ENCODE measurements around the gene APBB2.

APBB2 gene

DNA sequence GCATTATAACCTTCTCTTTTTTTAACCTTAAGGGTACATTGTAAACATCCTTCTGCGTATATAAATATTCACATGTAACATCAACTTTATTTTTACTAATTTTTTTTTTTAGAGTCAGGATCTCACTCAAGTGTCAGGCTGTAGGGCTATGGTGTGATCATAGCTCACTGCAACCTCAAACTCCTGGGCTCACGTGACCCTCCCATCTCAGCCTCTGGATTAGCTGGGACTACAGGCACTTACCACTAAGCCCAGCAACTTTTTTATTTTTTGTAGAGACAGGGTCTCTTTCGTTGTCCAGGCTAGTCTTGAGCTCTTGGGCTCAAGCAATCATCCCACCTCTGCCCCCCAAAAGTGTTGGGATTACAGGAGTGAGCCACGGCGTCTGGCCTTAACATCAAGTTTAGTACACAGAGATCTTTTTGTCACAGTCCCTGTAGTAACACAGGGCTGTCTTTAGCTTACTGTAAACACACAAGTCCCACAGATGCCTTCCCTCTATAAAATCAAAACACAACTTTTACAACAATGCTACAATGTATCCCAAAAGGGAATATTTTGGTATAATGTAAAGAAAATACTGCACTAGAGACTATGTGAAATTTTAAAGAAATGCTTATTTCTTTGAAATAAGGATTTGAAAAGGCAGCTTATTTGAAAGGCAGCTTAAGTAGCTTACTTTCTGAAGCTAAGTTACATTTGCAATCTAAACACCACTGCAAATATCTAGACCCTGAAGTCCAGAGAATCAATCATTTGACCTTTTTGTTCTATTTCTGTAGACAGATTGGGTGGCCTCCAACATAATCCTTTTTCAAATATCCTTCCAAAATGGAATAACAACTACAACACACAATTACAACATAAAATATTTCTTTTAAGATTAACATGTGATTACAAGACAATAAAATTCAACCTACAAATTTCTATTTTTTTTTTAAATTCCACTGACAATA is 116.0 kb downstream of the APBB2 start:
- TF ChIP-seq, protein P1, sequence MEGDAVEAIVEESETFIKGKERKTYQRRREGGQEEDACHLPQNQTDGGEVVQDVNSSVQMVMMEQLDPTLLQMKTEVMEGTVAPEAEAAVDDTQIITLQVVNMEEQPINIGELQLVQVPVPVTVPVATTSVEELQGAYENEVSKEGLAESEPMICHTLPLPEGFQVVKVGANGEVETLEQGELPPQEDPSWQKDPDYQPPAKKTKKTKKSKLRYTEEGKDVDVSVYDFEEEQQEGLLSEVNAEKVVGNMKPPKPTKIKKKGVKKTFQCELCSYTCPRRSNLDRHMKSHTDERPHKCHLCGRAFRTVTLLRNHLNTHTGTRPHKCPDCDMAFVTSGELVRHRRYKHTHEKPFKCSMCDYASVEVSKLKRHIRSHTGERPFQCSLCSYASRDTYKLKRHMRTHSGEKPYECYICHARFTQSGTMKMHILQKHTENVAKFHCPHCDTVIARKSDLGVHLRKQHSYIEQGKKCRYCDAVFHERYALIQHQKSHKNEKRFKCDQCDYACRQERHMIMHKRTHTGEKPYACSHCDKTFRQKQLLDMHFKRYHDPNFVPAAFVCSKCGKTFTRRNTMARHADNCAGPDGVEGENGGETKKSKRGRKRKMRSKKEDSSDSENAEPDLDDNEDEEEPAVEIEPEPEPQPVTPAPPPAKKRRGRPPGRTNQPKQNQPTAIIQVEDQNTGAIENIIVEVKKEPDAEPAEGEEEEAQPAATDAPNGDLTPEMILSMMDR (conservative IDR thresholded peaks at IDR 0.05): no peak
- no peak overlapping the region for H3K27ac ChIP-seq

DNA sequence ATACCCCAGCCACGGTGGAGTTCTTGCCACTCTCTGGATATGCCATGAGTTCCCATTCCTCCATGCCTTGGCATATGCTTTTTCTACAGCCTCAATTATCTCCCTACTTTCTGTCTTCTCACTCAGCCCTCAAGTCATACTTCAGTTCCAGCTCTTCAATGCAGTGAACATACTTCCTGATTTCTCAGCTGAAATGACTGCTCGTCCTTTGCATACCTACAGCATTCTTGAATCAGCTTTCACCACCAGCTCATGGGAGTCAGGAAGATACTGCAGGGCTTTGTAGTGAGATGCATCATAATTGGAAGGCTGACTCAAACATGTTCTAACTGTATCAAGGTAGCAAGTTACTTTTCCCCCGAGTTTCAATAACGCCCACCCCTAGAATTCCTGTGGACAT is 118.4 kb downstream of the APBB2 start:
- TF ChIP-seq, protein P1 (conservative IDR thresholded peaks at IDR 0.05): no peak
- H3K27ac ChIP-seq: no peak overlapping the region

DNA sequence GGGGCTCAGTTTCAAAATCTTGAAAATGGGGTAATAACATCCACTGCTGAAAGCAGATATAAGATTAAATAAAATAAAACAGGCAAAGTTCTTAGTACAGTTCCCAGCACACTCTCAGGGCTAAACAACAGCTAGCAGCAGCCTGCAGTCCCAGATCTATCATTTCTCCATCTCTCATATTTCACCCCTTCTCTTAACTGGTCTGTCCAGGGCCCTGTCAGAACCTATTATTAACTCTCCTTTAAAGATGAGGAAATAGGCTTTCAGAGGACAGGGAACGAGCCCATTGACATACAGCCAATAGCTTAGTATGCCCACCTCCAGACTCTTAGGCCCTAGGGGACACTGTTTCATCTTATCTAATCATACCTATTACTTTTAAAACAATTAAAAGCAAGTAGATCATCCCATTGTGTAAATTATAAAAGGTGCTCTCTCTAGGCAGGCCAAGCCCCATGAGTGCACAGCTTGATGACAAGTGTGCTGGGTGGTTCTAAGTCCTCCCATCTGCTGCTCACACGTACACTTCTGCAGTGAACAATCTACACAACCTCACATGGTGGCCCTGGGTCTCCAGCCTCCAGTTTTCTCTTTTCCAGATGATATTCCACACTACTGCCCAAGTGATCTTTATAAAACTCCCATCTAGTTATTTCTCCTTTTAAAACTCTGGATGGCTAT is 119.0 kb downstream of the APBB2 start:
- TF ChIP-seq, protein P1 (conservative IDR thresholded peaks at IDR 0.05): no peak
- no peak overlapping the region for H3K27ac ChIP-seq

DNA sequence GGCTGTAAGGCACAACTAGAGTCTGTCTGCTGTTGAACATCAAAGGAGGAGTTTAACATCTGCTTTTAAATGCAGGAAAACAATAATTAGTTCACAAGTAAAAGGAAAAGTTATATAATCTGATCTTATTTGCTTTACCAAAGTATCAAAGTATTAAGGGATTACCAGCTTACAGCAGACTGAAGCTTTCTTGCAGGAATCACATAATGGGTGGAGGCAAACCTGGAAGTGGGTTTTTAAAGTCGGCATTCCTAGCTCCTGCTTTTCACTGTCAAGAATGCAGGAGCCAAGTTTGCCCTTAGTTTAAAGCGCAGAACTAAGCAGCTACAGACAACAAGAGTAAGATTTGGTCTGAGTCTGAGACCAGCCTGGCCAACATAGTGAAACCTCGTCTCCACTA is 122.2 kb downstream of the APBB2 start:
- TF ChIP-seq, protein P1 (conservative IDR thresholded peaks at IDR 0.05): no peak
- no peak overlapping the region for H3K27ac ChIP-seq

DNA sequence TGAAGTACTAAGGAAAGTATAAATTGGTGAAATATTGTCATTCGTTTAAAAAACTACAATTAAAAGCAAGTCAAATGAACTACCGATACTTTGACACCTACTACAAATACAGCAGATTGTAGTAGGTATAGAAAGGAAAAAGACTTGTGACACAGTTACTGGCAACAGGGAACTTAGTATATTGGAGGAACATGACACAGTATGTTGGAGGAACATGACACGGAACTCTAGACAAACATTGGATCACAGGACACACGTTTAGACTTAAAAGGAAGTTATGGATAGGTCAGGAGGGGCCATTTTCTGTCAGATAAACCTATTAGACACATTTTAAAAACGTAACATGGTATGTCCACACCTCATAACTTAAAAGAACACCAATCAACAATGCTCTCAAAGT is 132.5 kb downstream of the APBB2 start:
- TF ChIP-seq, protein P1 (conservative IDR thresholded peaks at IDR 0.05): no peak
- H3K27ac ChIP-seq: no peak overlapping the region

DNA sequence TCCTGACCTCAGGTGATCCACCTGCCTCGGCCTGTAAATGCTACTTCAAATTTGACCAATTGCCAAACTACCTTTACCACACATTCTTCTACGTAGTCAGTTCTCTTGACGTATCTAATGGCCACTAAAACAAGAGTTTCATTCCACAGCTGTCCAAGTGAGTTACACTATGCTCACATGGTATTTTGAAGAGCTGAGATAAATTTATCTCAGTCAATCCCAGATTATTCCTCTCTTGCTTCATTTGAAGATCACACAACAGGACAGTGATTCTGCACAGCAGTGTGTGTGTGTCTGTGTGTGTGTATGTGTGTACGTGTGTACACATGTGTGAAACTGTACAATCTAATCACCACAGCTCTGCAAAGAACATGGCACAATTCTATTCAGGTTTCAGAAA is 133.4 kb downstream of the APBB2 start:
- H3K27ac ChIP-seq: no peak overlapping the region
- TF ChIP-seq, protein P1 (conservative IDR thresholded peaks at IDR 0.05): no peak

DNA sequence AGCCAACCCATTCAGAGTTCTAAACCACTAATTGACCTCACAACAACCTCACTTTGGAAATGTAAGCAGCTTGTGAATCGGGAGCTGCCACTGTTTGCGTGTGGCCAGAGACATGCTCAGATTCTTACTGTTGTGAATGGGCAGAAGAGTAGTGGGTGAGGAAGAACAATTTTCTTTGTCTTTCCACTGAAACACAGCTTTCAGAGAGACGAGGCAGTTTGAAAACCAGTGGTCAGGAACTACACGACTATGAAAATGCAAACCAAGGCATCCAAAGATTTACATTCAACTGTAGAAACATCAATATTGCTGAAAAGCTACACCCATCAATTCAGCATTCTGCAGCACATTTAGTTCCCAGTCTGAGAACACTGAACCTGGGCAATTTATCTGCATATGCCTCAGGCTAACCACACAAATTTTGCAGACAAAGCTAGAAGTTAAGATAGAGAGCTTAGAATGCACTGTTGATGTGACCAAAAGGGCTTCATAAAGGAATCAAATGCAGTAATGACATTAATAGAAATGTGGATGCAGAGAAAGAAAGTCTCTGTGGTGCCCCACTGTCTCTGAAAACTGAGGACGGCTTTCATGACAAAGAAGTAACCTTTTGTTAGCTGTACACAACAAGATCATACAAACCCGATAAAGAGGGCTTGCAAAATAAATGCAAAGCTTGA is 134.3 kb downstream of the APBB2 start:
- TF ChIP-seq, protein P1 (conservative IDR thresholded peaks at IDR 0.05): no peak
- no peak overlapping the region for H3K27ac ChIP-seq

Measured in VCaP (cell line).